Spinal cord (tissue), 10 donors: Measurements from ENCODE around the gene VPS13C. TPM values are rescaled to one million over a fixed set of nuclear protein-coding genes. Genes with fewer than 3 reads are reported as not detected.

Experiments used
- DNase-seq, 6 donors: peaks; one replicate each; pipeline versions ENCODE4 v3.0.0 to v3.0.0-alpha.2; 2013 to 2015; ENCODE audit warnings: low spot score in 6 of 6, low read depth in 4 of 6
- H3K27ac ChIP-seq: one replicate; pipeline ENCODE4 v1.5.1; 2013; ENCODE audit warnings: low read depth, low read length, control low read depth
- H3K27me3 ChIP-seq: one replicate; pipeline ENCODE4 v1.6.1; 2013; ENCODE audit warnings: low read length; ENCODE audit not compliant: control insufficient read depth, insufficient read depth
- H3K36me3 ChIP-seq: one replicate; pipeline ENCODE4 v1.6.1; 2013; ENCODE audit warnings: low read length; ENCODE audit not compliant: control insufficient read depth, insufficient read depth
- H3K4me1 ChIP-seq: one replicate; pipeline ENCODE4 v1.6.1; 2013; ENCODE audit warnings: low read length; ENCODE audit not compliant: control insufficient read depth, insufficient read depth
- H3K4me3 ChIP-seq: one replicate; pipeline ENCODE4 v1.5.1; 2013; ENCODE audit warnings: low read depth, low read length, control low read depth
- H3K9me3 ChIP-seq: one replicate; pipeline ENCODE4 v1.6.1; 2013; ENCODE audit warnings: low read length; ENCODE audit not compliant: control insufficient read depth, insufficient read depth
- WGBS: methylation state at CpG from one replicate; pipeline ENCODE4 v1.1.5; 2013; ENCODE audit warnings: missing lambda C conversion rate; ENCODE audit not compliant: insufficient coverage; 5-methylcytosine and 5-hydroxymethylcytosine counted together
- polyA plus RNA-seq, 2 donors: library from polyadenylated mRNA; unstranded; fragments of 120-200 nt; gene quantifications; one replicate each; pipeline ENCODE4 v1.2.1, GENCODE V29; 2013; ENCODE audit not compliant: insufficient read length in 2 of 2
- total RNA-seq, 2 donors: library from RNA; depleted of rRNA in 1 of 2; stranded (reverse); fragments of 120-200 nt in 1 of 2; fragments of >200 nt in 1 of 2; gene quantifications; one replicate each; pipeline versions ENCODE4 v1.2.3 to v1.2.4, GENCODE V29; 2013 to 2014
- donor health status: healthy.

Gene VPS13C
- total and polyA plus RNA-seq, 4 donors, result 55.2 to 149 (median 66.0) TPM

DNA sequence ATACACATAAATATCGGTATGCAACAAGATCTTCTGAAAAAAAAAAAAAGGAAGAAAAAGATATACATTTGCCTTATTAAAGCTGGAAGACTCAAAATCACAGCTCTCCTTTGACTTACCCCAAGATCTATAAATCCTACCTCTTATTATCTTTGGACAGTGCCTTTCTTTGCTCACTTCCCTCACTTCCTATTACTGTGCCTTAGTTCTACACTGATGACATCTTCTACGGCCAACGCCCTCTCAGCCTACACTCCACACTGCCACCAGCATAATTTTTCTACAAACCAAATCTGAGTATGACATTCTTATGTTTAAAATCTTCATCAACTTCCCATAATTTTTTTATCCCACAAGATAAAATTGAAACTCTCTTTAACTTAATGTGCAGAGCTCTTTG, 137.1 kb downstream of the VPS13C start:
- no peak for DNase-seq
- no peaks in the 10 kb centered on the region for H3K9me3 ChIP-seq
- no peak overlapping the region for H3K4me3 ChIP-seq
- H3K27me3 ChIP-seq, result no peaks in the 10 kb centered on the region
- H3K27ac ChIP-seq, result no peak overlapping the region
- no peaks in the 10 kb centered on the region for H3K36me3 ChIP-seq
- WGBS, result 100% methylated on average over 2 of the region's 3 CpGs
- H3K4me1 ChIP-seq, result no peaks in the 10 kb centered on the region

DNA sequence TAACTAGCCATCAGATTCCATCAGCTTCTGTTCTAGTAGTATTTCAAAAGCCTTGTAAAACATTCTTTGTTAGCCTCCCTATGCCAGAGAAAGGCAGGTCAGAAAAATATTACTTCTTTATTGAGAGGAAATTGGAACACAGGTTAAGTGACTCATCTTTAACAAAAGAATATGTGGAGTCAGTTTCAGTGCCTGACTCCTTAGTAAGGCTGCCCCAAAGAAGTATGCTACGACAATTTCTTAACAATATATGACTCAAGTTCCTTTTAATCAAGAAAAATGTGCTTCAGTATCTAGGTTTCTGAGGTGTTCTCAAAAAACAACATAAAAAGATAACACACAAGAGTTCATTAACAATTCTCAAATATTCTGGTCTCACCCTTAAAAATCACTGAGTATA, 139.2 kb downstream of the VPS13C start:
- Histone ChIP-seq H3K36me3 (no peaks in the 10 kb centered on the region), H3K27me3 (no peaks in the 10 kb centered on the region), H3K4me1 (no peaks in the 10 kb centered on the region), H3K27ac (no peak overlapping the region), H3K4me3 (no peak overlapping the region), H3K9me3 (no peaks in the 10 kb centered on the region)
- no CpG with 5 or more reads among the region's 1 CpG for whole genome bisulfite sequencing
- no peak for DNase-seq

DNA sequence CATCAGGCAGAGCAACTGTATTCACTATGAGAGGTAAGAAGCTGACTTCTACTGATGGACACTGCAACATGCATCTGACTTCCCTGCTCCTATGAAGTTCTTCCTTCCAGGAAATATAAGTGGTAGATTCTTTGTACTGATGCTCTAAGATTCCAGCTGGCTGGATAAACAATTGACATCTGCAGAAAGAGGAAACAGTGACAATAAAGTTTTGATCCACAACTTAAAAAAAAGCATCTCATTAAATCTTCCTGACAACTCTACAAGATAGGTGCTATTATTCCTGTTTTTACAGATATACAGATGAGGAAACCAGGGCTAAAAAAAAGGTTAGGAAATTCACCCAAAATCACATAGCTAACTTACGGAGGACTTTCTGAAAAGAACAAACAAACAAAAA, 142.8 kb downstream of the VPS13C start:
- no peak for DNase-seq
- peaks cover 8% of the 10 kb centered on the region for H3K36me3 ChIP-seq

DNA sequence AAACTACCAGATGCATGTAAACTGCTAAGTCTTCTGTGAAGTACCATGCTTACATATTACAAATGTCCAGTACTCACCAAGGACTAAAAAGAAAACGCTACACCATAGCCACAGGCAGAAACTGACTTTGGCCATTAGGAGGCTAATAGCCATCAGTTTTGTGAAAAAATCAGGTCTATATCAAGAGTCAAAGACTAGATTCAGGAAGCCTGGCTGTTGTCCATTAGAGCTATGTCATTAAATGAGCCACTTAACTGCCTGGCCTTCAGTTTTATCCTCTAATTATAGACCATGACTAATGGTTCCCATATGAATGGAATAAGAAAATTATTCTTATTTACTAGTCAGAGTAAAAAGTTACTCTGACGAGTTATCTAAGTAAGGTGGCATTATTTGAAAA, 144.1 kb downstream of the VPS13C start:
- no CpG with 5 or more reads among the region's 2 CpGs for WGBS
- no peak overlapping the region for H3K27ac ChIP-seq
- peaks cover 8% of the 10 kb centered on the region for H3K36me3 ChIP-seq
- H3K9me3 ChIP-seq, result no peaks in the 10 kb centered on the region
- no peaks in the 10 kb centered on the region for H3K27me3 ChIP-seq
- peak in 1 of 6 donors; percentile 9 for DNase-seq
- H3K4me1 ChIP-seq, result no peaks in the 10 kb centered on the region
- no peak overlapping the region for H3K4me3 ChIP-seq

More for the DNA sequence above, 142.8 kb downstream of the VPS13C start:
- Histone ChIP-seq H3K27me3 (no peaks in the 10 kb centered on the region), H3K27ac (no peak overlapping the region), H3K4me3 (no peak overlapping the region), H3K4me1 (no peaks in the 10 kb centered on the region), H3K9me3 (no peaks in the 10 kb centered on the region)
- WGBS, result 83% methylated on average over 1 of the region's 1 CpG

DNA sequence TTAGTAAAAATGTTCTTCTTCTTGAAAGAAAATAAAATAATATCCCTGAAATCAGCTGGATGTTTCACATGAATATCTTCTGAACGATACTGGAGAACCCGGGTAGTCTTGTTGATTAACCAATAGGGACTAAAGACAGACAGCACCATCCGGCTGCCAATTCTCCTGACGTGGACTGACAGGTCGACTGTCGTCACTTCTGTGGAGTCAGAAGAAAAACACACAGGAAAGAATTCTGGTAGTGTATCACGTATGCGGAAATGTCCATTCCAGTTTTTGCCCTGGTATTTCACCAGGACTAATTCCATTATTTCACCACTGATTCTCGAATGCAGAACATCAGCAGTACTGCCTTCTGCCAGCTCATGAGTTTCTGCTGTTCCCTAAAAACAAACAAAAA, 144.6 kb downstream of the VPS13C start:
- H3K36me3 ChIP-seq, result peaks cover 8% of the 10 kb centered on the region
- 92% methylated on average over 9 of the region's 9 CpGs for WGBS
- no peak overlapping the region for H3K27ac ChIP-seq
- no peaks in the 10 kb centered on the region for H3K27me3 ChIP-seq
- DNase-seq, result no peak
- no peak overlapping the region for H3K4me3 ChIP-seq
- no peaks in the 10 kb centered on the region for H3K9me3 ChIP-seq
- no peaks in the 10 kb centered on the region for H3K4me1 ChIP-seq

DNA sequence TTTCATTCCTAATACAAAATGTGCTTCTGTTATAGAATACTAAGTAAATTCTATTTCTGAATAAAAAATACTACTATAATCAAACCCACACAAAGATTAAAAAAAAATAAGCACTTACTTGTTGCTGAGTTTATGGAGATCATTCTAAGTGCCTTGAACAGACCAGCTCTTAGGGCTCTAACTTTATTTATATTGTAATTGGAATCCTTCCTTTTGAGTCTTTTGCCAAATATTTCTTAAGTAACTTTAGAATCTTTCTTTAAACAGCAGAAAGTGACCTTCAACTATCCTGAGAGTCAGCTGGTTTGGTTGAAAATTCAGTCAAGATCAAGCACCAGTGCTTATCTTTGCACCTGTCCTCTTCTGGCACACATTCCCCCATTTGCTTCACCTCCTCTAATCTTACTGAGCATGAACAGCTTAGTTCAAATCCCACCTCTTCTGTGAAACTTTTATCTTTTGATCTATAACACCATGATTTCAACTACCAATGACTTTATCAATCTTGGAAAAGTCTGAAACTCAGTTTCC, 149.3 kb downstream of the VPS13C start:
- Histone ChIP-seq H3K27me3 (no peaks in the 10 kb centered on the region), H3K4me1 (no peaks in the 10 kb centered on the region), H3K27ac (no peak overlapping the region), H3K4me3 (no peak overlapping the region), H3K9me3 (no peaks in the 10 kb centered on the region), H3K36me3 (peaks cover 11% of the 10 kb centered on the region)
- DNase-seq, result no peak

DNA sequence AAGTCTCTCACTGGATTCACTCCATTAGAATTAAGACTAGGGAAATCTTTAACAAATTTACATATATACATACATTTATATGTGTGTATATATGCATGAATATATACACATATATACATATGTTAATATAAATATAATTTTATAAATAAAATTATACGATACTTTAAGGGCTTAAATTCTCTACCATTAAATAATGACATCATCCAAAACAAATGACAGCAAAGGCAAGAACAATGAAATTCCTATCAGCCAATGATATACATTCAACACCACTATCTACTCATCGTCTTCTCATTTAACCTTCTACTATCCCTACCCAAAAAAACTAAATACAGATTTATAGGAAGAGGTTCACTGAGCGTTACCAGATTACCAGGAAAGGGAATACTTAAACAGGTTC, 152.0 kb downstream of the VPS13C start:
- H3K4me1 ChIP-seq, result no peaks in the 10 kb centered on the region
- no peaks in the 10 kb centered on the region for H3K9me3 ChIP-seq
- no peak overlapping the region for H3K4me3 ChIP-seq
- H3K27ac ChIP-seq, result no peak overlapping the region
- no peaks in the 10 kb centered on the region for H3K27me3 ChIP-seq
- 100% methylated on average over 1 of the region's 3 CpGs for WGBS
- DNase-seq, result no peak
- peaks cover 3% of the 10 kb centered on the region for H3K36me3 ChIP-seq

DNA sequence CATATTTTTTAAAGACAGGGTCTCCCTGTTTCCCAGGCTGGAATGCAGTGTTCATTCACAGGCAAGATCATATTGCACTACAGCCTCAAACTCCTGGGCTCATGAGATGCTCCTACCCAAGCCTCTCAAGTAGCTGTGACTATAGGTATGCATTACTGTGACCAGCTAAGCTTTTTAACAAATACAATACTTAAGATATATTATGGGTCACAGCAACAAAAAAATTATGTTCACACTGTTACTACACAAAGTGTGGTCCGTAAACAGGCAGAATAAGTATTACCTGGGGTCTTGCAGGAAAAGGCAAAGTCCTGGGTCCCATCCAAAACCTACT, 152.5 kb downstream of the VPS13C start:
- no peaks in the 10 kb centered on the region for H3K27me3 ChIP-seq
- no peak overlapping the region for H3K27ac ChIP-seq
- H3K4me3 ChIP-seq, result no peak overlapping the region
- no CpG with 5 or more reads among the region's 1 CpG for WGBS
- H3K9me3 ChIP-seq, result no peaks in the 10 kb centered on the region
- H3K4me1 ChIP-seq, result no peaks in the 10 kb centered on the region
- no peak for DNase-seq
- H3K36me3 ChIP-seq, result peaks cover 3% of the 10 kb centered on the region

DNA sequence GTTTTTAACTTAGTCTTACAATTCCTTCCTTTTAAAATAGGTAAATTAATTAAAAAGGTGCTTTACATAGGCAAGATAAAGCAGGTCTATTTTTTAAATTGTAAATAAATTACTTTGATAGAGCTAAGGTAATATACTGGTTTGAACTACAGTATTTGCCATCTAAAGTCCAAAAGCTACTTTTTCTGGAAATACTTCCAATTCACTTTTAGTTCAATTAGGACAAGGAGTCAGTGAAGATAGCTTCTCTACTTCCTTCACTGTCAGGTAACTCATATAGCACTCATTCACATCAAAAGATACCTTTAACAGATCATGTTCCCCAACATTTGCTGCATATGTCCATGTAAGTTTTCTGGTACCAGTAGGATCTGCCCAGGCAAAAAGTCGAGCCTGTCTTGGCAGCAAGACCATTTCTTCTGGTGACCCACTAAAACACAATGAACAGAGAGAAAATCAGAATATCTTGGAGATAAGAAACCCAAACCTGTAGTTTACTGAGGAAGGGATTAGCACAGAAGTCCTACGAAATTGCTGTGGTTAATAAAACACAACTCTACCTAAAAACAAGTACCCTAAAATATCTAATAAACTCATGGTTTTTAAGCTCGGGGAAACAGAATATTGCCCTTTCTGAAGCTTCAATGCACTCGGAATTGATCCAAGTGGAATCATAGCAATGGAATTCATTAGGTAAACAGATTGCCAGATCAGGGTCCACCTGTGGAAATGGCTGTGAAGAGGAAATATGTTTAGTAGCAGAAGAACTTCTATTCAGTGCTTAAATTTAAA, 153.1 kb downstream of the VPS13C start:
- peaks cover 3% of the 10 kb centered on the region for H3K36me3 ChIP-seq

DNA sequence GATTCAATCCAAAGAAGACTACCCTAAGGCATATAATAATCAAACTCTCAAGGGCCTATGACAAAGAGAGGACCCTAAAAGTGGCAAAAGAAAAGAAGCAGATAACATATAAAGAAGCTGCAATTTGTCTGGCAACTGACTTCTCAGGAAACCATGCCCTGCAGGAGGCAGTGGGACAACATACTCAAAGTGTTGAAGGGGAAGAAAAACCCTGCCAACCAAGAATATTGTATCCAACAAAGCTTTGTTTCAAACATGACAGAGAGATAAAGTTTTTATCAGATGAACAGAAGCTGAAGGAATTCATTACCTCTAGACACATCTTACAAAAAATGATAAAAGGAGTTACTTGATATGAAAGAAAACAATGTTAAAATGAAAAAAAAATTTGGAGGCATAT, 167.1 kb downstream of the VPS13C start:
- H3K9me3 ChIP-seq, result peaks cover 2% of the 10 kb centered on the region
- no peaks in the 10 kb centered on the region for H3K27me3 ChIP-seq
- no peak for DNase-seq
- no peak overlapping the region for H3K4me3 ChIP-seq
- H3K36me3 ChIP-seq, result peaks cover 4% of the 10 kb centered on the region
- H3K4me1 ChIP-seq, result no peaks in the 10 kb centered on the region
- H3K27ac ChIP-seq, result no peak overlapping the region

More for the DNA sequence above, 153.1 kb downstream of the VPS13C start:
- H3K27ac ChIP-seq, result no peak overlapping the region
- DNase-seq, result no peak
- H3K27me3 ChIP-seq, result no peaks in the 10 kb centered on the region
- no peaks in the 10 kb centered on the region for H3K9me3 ChIP-seq
- no peaks in the 10 kb centered on the region for H3K4me1 ChIP-seq
- WGBS, result 100% methylated on average over 1 of the region's 4 CpGs
- no peak overlapping the region for H3K4me3 ChIP-seq
